ENCODE data around the gene NFS1.

- no peak for TF ChIP-seq EZH2 (optimal IDR thresholded peaks at IDR 0.05; ENCODE audit: low read depth, low read length)
- no peak for TF ChIP-seq CTCF (IDR thresholded peaks at IDR 0.05; ENCODE audit: low read length)
- no peak for TF ChIP-seq EZH2phosphoT487 (IDR thresholded peaks at IDR 0.05; ENCODE audit: low read length)
Observed at GRCh38 chr20:35661053-35661452, 38.1 kb downstream of the NFS1 start.
